ENCODE measurements around the gene CATSPERB.

The CATSPERB gene
- 4.6 to 6.6 (median 5.5) reads per million in 3 donors for total RNA-seq

DNA sequence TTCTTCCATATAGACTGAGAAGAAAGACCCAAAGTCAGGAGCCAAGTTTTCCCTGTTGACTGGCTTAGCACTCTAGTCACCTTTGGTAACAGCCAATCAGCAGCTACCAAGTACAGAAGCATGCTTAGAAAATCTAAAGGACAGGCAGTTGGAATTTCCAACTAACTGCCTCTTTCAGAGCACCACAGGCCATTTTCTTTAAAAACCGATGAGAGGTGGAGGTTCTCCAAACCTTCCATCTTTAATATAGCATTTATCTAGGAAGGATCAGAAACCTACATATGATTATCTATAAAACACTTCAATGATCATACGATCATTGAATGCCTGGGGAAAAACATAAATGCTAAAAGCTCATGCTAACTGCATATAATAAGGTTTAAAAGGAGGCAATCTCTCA lies at the start of gene CATSPERB:
CATSPERB (minus strand) TSS at position 101 of the 400 bp plus-strand sequence. CDS start 2,607 bp downstream, outside the sequence.
- Histone ChIP-seq H3K4me3 (ENCODE audit: insufficient read depth, low read depth, low read length, poor library complexity, severe bottlenecking) (no peak within 1 kb of the TSS), H3K27ac (ENCODE audit: insufficient read depth, low read length, poor library complexity, severe bottlenecking) (no peak within 1 kb of the TSS), H3K4me1 (ENCODE audit: control insufficient read depth, insufficient read depth, low read length, poor library complexity, severe bottlenecking) (no peaks in the 10 kb centered on the region), H3K27me3 (replicated peaks; ENCODE audit: control insufficient read depth, insufficient read depth, low read length, poor library complexity, severe bottlenecking) (no peaks in the 10 kb centered on the region), H3K36me3 (ENCODE audit: control insufficient read depth, insufficient read depth, low read length) (no peaks in the 10 kb centered on the region), H3K9me3 (ENCODE audit: control insufficient read depth, low read length) (no peaks in the 10 kb centered on the region)
- DNase-seq, result no peak

- no peak for DNase-seq
- H3K4me1 ChIP-seq (ENCODE audit: control insufficient read depth, insufficient read depth, low read length, poor library complexity, severe bottlenecking), result no peaks in the 10 kb centered on the region
- H3K36me3 ChIP-seq (ENCODE audit: control insufficient read depth, insufficient read depth, low read length), result peaks cover 35% of the 10 kb centered on the region
- H3K4me3 ChIP-seq (ENCODE audit: insufficient read depth, low read depth, low read length, poor library complexity, severe bottlenecking), result no peak overlapping the region
- no peak overlapping the region for H3K27ac ChIP-seq (ENCODE audit: insufficient read depth, low read length, poor library complexity, severe bottlenecking)
- no peaks in the 10 kb centered on the region for H3K27me3 ChIP-seq (replicated peaks; ENCODE audit: control insufficient read depth, insufficient read depth, low read length, poor library complexity, severe bottlenecking)
- H3K9me3 ChIP-seq (ENCODE audit: control insufficient read depth, low read length), result no peaks in the 10 kb centered on the region
Measured at GRCh38 chr14:91780452-91780851, 48.6 kb upstream of the CATSPERB start.

DNA sequence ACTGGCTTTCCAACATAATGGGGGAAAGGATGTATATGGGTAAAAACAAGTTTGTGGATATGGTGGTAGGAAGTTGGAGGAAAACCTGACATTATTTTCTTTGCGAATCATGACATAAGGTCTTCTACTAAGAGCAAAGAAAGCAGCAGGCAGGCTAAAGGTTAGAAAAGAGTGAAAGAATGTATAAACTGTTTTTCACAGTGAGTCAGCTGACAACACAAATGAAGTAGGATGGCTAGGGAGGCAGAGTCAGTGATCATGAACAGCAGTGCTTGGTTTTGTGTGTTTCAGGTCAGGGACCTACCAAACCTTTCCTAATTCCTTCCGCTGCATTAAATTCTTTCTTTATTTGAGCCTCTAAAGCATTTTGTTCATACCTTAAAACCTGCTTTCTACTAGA lies 46.3 kb upstream of the CATSPERB start:
- no peaks in the 10 kb centered on the region for H3K4me1 ChIP-seq (ENCODE audit: control insufficient read depth, insufficient read depth, low read length, poor library complexity, severe bottlenecking)
- H3K27me3 ChIP-seq (replicated peaks; ENCODE audit: control insufficient read depth, insufficient read depth, low read length, poor library complexity, severe bottlenecking), result no peaks in the 10 kb centered on the region
- DNase-seq, result no peak
- peaks cover 25% of the 10 kb centered on the region for H3K36me3 ChIP-seq (ENCODE audit: control insufficient read depth, insufficient read depth, low read length)
- no peak overlapping the region for H3K4me3 ChIP-seq (ENCODE audit: insufficient read depth, low read depth, low read length, poor library complexity, severe bottlenecking)
- H3K27ac ChIP-seq (ENCODE audit: insufficient read depth, low read length, poor library complexity, severe bottlenecking), result no peak overlapping the region
- no peaks in the 10 kb centered on the region for H3K9me3 ChIP-seq (ENCODE audit: control insufficient read depth, low read length)

- Histone ChIP-seq H3K27ac (ENCODE audit: insufficient read depth, low read length, poor library complexity, severe bottlenecking) (no peak overlapping the region), H3K36me3 (ENCODE audit: control insufficient read depth, insufficient read depth, low read length) (no peaks in the 10 kb centered on the region)
Measured at GRCh38 chr14:91774140-91775096, 42.5 kb upstream of the CATSPERB start.

DNA sequence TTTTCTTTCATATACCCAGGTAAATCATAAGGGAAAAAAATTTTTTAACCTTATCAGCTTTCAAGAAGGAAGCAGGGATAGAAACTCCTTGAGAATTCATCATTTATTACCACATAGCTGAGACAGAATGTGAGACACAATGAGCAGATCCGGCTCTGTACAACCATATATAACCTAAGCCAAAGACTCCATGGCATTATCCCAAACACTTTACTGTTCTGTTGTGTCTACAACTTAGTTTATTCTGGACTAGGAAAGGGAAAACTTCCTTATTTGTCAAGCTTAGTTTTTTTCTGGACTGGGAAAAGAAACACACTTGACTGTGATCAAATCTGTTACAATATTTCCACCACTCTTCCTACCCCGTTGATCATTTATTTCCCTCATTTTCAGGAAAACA lies 38.3 kb upstream of the CATSPERB start:
- no peaks in the 10 kb centered on the region for H3K27me3 ChIP-seq (replicated peaks; ENCODE audit: control insufficient read depth, insufficient read depth, low read length, poor library complexity, severe bottlenecking)
- no peaks in the 10 kb centered on the region for H3K9me3 ChIP-seq (ENCODE audit: control insufficient read depth, low read length)
- H3K4me1 ChIP-seq (ENCODE audit: control insufficient read depth, insufficient read depth, low read length, poor library complexity, severe bottlenecking), result no peaks in the 10 kb centered on the region
- no peak overlapping the region for H3K4me3 ChIP-seq (ENCODE audit: insufficient read depth, low read depth, low read length, poor library complexity, severe bottlenecking)
- H3K27ac ChIP-seq (ENCODE audit: insufficient read depth, low read length, poor library complexity, severe bottlenecking), result no peak overlapping the region
- DNase-seq, result no peak
- H3K36me3 ChIP-seq (ENCODE audit: control insufficient read depth, insufficient read depth, low read length), result peaks cover 4% of the 10 kb centered on the region

More at GRCh38 chr14:91774140-91775096, 42.5 kb upstream of the CATSPERB start:
- Histone ChIP-seq H3K9me3 (ENCODE audit: control insufficient read depth, low read length) (no peaks in the 10 kb centered on the region), H3K4me1 (ENCODE audit: control insufficient read depth, insufficient read depth, low read length, poor library complexity, severe bottlenecking) (no peaks in the 10 kb centered on the region), H3K27me3 (replicated peaks; ENCODE audit: control insufficient read depth, insufficient read depth, low read length, poor library complexity, severe bottlenecking) (no peaks in the 10 kb centered on the region), H3K4me3 (ENCODE audit: insufficient read depth, low read depth, low read length, poor library complexity, severe bottlenecking) (no peak overlapping the region)
- no peak for DNase-seq

DNA sequence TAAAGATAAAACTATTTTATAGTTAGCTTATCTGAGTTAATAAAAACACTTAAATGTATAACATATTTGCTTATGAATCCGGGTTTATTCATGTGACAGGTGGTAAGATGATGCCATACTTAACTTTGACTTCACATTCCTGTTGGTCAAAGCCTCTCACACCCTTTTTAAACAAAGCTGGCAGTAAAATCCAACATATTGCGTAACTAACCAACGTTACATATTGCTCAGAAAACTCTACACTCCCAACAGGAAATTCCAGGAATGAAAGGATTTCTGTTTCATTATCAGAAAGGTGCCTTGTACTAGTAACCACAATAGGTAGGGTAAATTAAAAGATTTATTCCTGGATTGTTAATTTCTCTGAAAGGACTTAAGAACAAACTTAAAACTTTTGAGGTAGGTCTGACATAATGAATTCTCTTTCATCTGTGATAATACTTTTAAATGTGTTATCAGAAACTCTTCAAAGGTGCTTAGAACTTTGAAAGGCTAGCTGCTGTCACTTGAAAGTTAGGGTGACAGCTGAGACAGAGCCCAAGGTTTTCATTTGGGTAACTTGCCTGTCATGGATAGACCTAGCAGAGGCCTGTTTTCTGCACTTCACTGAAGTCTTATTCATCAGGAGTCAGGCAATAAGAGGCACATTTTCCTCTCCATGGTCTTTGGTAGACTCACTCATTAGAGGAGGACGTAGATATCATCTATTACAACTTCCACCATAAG lies 23.8 kb upstream of the CATSPERB start:
- no peak for DNase-seq
- Histone ChIP-seq H3K4me3 (ENCODE audit: insufficient read depth, low read depth, low read length, poor library complexity, severe bottlenecking) (no peak overlapping the region), H3K27me3 (replicated peaks; ENCODE audit: control insufficient read depth, insufficient read depth, low read length, poor library complexity, severe bottlenecking) (no peaks in the 10 kb centered on the region), H3K9me3 (ENCODE audit: control insufficient read depth, low read length) (no peaks in the 10 kb centered on the region), H3K36me3 (ENCODE audit: control insufficient read depth, insufficient read depth, low read length) (no peaks in the 10 kb centered on the region), H3K4me1 (ENCODE audit: control insufficient read depth, insufficient read depth, low read length, poor library complexity, severe bottlenecking) (no peaks in the 10 kb centered on the region), H3K27ac (ENCODE audit: insufficient read depth, low read length, poor library complexity, severe bottlenecking) (no peak overlapping the region)

DNA sequence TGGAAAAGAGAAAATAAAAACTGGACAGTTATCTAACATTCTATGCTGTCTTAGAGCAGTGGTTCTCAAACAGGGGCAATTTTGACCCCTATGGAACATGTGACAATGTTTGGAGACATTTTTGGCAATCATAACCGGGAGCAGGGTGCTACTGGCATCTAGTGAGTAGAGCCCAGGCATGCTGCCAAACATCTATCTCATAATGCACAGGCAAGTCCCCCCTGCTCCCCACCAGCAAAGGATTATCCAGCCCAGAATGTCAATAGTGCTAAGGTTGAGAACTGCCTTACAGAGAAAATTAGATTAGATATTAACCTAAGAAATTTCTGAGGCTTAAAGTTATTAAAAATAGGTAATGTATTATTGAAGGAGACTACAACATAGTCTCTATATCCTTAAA lies 22.9 kb upstream of the CATSPERB start:
- H3K27me3 ChIP-seq (replicated peaks; ENCODE audit: control insufficient read depth, insufficient read depth, low read length, poor library complexity, severe bottlenecking), result no peaks in the 10 kb centered on the region
- no peak overlapping the region for H3K4me3 ChIP-seq (ENCODE audit: insufficient read depth, low read depth, low read length, poor library complexity, severe bottlenecking)
- no peaks in the 10 kb centered on the region for H3K4me1 ChIP-seq (ENCODE audit: control insufficient read depth, insufficient read depth, low read length, poor library complexity, severe bottlenecking)
- no peaks in the 10 kb centered on the region for H3K9me3 ChIP-seq (ENCODE audit: control insufficient read depth, low read length)
- H3K36me3 ChIP-seq (ENCODE audit: control insufficient read depth, insufficient read depth, low read length), result no peaks in the 10 kb centered on the region
- H3K27ac ChIP-seq (ENCODE audit: insufficient read depth, low read length, poor library complexity, severe bottlenecking), result no peak overlapping the region
- DNase-seq, result no peak

- no peaks in the 10 kb centered on the region for H3K27me3 ChIP-seq (replicated peaks; ENCODE audit: control insufficient read depth, insufficient read depth, low read length, poor library complexity, severe bottlenecking)
- no peaks in the 10 kb centered on the region for H3K4me1 ChIP-seq (ENCODE audit: control insufficient read depth, insufficient read depth, low read length, poor library complexity, severe bottlenecking)
- DNase-seq, result no peak
- no peak overlapping the region for H3K27ac ChIP-seq (ENCODE audit: insufficient read depth, low read length, poor library complexity, severe bottlenecking)
- H3K4me3 ChIP-seq (ENCODE audit: insufficient read depth, low read depth, low read length, poor library complexity, severe bottlenecking), result no peak overlapping the region
- H3K9me3 ChIP-seq (ENCODE audit: control insufficient read depth, low read length), result no peaks in the 10 kb centered on the region
- no peaks in the 10 kb centered on the region for H3K36me3 ChIP-seq (ENCODE audit: control insufficient read depth, insufficient read depth, low read length)
Measured at GRCh38 chr14:91754185-91754584, 22.3 kb upstream of the CATSPERB start.

GRCh38 chr14:91753501-91754128 lies 21.7 kb upstream of the CATSPERB start:
- Histone ChIP-seq H3K4me1 (ENCODE audit: control insufficient read depth, insufficient read depth, low read length, poor library complexity, severe bottlenecking) (no peaks in the 10 kb centered on the region), H3K27me3 (replicated peaks; ENCODE audit: control insufficient read depth, insufficient read depth, low read length, poor library complexity, severe bottlenecking) (no peaks in the 10 kb centered on the region), H3K36me3 (ENCODE audit: control insufficient read depth, insufficient read depth, low read length) (no peaks in the 10 kb centered on the region), H3K27ac (ENCODE audit: insufficient read depth, low read length, poor library complexity, severe bottlenecking) (no peak overlapping the region), H3K4me3 (ENCODE audit: insufficient read depth, low read depth, low read length, poor library complexity, severe bottlenecking) (no peak overlapping the region), H3K9me3 (ENCODE audit: control insufficient read depth, low read length) (no peaks in the 10 kb centered on the region)
- no peak for DNase-seq

Data from effector memory CD4-positive, alpha-beta T cell (primary cell).